Spinal cord (tissue), 4 donors: Measurements from ENCODE around the gene COL12A1. TPM values are rescaled to one million over a fixed set of nuclear protein-coding genes. Genes with fewer than 3 reads are reported as not detected.

Source experiments
- polyA plus RNA-seq, 2 donors: library from polyadenylated mRNA; unstranded; fragments of 120-200 nt; gene quantifications; one replicate each; pipeline ENCODE4 v1.2.1, GENCODE V29; 2013; ENCODE audit not compliant: insufficient read length in 2 of 2
- total RNA-seq, 2 donors: library from RNA; depleted of rRNA in 1 of 2; stranded (reverse); fragments of 120-200 nt in 1 of 2; fragments of >200 nt in 1 of 2; gene quantifications; one replicate each; pipeline versions ENCODE4 v1.2.3 to v1.2.4, GENCODE V29; 2013 to 2014

The COL12A1 gene
- total and polyA plus RNA-seq, 4 donors = 28.8 to 254 (median 87.7) TPM

Other genes starting within 250 kb of the COL12A1 start
- gene COX7A2, start 37.7 kb upstream of the COL12A1 start, total RNA-seq = 100 to 1,000 TPM; 154 to 475 TPM
- gene COX7A2, start 37.7 kb upstream of the COL12A1 start, polyA plus RNA-seq = 100 to 1,000 TPM; 453 to 463 TPM
- 100 to 1,000 TPM in 1 of 2 donors, 10 to 100 TPM in 1; 83.5 to 255 TPM for gene TMEM30A, start 78.7 kb upstream of the COL12A1 start, total RNA-seq
- gene TMEM30A, start 78.7 kb upstream of the COL12A1 start, polyA plus RNA-seq = 100 to 1,000 TPM; 117 to 156 TPM